Neutrophil (primary cell): ENCODE data around the gene ANKRD49.
A peak's percentile ranks its signal among the peaks of the same experiment; 100 is the strongest.

Experiments
- H3K27ac ChIP-seq: fragments of 200-600 bp; sonication (generic); 2 replicates; pipeline ENCODE4 v1.5.1; 2016; ENCODE audit warnings: mild to moderate bottlenecking, moderate library complexity
- H3K27me3 ChIP-seq: fragments of 200-600 bp; sonication (generic); 2 replicates; pipeline ENCODE4 v1.6.0; 2016; ENCODE audit warnings: mild to moderate bottlenecking
- H3K36me3 ChIP-seq: fragments of 200-600 bp; sonication (generic); 2 replicates; pipeline ENCODE4 v1.5.1; 2017
- H3K4me1 ChIP-seq, 2 experiments: fragments of 200-600 bp in 1 of 2; sonication (generic) in 1 of 2; 1 replicate in 1 of 2; 2 replicates in 1 of 2; pipeline versions ENCODE4 v1.5.1 to v1.6.1; 2013 to 2016; ENCODE audit warnings: low read depth in 1 of 2, low read length in 1 of 2, mild to moderate bottlenecking in 1 of 2, moderate library complexity in 1 of 2; ENCODE audit not compliant: control insufficient read depth in 1 of 2, insufficient read depth in 1 of 2
- H3K4me3 ChIP-seq, 2 experiments: fragments of 200-600 bp in 1 of 2; sonication (generic) in 1 of 2; 1 replicate in 1 of 2; 2 replicates in 1 of 2; pipeline ENCODE4 v1.5.1; 2013 to 2016; ENCODE audit warnings: low read depth in 1 of 2, low read length in 1 of 2, mild to moderate bottlenecking in 1 of 2, moderate library complexity in 1 of 2
- H3K9me3 ChIP-seq: fragments of 200-600 bp; sonication (generic); 2 replicates; pipeline ENCODE4 v1.5.1; 2016
- TF ChIP-seq, protein P1 (sequence below): fragments of 200-600 bp; sonication (generic); IDR thresholded peaks from 2 replicates; pipeline ENCODE4 v1.5.1; 2016; ENCODE audit warnings: antibody characterized with exemption

ANKRD49 gene

DNA sequence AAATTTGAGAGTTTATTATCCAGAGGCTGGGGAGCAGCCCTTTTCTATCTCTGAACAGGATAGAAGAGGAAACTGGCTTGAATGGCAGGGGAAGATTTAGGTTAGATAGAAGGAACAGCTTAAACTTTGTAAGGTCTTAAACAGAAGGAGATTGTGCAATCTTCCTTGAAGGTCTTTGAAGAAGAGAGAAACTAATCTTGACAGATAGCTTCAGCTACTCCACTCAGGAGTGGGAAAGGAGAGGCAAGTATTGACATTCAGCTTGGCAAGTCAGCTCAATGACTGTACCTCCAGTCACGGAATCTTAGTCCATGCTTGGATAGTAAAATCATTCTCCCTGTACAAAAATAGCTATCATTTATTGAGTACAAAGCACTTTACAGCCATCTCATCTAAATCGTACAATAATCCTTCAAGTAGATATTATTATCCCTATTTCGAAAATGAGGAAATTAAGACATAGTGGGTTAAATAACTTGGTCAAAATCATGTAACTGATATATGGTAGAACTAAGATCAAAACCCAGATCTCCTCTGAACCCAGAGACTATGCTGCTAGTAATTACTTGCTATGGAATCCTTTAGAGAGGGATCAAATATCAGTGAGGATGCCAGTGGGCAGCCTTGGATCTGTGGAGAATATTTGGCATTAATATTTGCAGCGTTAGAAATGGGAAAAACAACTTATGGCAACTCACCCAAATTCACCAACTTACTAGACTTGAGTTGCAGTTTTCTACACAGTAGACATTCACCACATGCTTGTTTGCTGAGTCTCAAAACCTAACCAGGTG, 33.1 kb downstream of the ANKRD49 start:
- peak overlapping the region; percentile 37 for H3K27ac ChIP-seq
- peaks cover 3 to 10% of the 10 kb centered on the region in 2 experiments for H3K4me1 ChIP-seq
- no peaks in the 10 kb centered on the region for H3K27me3 ChIP-seq
- no peak overlapping the region for H3K4me3 ChIP-seq
- TF ChIP-seq, protein P1, sequence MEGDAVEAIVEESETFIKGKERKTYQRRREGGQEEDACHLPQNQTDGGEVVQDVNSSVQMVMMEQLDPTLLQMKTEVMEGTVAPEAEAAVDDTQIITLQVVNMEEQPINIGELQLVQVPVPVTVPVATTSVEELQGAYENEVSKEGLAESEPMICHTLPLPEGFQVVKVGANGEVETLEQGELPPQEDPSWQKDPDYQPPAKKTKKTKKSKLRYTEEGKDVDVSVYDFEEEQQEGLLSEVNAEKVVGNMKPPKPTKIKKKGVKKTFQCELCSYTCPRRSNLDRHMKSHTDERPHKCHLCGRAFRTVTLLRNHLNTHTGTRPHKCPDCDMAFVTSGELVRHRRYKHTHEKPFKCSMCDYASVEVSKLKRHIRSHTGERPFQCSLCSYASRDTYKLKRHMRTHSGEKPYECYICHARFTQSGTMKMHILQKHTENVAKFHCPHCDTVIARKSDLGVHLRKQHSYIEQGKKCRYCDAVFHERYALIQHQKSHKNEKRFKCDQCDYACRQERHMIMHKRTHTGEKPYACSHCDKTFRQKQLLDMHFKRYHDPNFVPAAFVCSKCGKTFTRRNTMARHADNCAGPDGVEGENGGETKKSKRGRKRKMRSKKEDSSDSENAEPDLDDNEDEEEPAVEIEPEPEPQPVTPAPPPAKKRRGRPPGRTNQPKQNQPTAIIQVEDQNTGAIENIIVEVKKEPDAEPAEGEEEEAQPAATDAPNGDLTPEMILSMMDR: no peak
- H3K9me3 ChIP-seq: no peaks in the 10 kb centered on the region
- no peaks in the 10 kb centered on the region for H3K36me3 ChIP-seq

DNA sequence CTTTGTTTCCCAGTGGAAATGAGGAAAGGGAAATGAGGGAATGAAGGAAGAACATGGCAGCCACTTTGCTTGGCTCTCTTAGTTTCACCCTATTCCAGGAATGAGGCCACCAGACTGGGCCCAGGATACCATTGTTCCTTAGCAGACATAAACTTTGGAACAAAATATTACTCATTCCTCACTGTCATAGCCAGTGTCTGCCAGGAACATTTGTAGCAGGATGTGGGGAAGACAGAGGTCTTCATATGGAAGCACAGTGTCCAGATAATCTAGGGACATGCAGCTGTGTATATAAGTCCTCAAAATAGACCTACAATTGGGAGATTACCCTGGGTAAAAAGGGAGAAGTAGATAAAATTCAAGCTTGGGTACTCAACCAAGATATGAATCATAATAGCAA, 34.8 kb downstream of the ANKRD49 start:
- Histone ChIP-seq H3K4me1 (peaks cover 3 to 10% of the 10 kb centered on the region in 2 experiments), H3K27ac (no peak overlapping the region), H3K36me3 (no peaks in the 10 kb centered on the region), H3K9me3 (no peaks in the 10 kb centered on the region), H3K27me3 (no peaks in the 10 kb centered on the region), H3K4me3 (no peak overlapping the region)
- TF ChIP-seq, protein P1: no peak

DNA sequence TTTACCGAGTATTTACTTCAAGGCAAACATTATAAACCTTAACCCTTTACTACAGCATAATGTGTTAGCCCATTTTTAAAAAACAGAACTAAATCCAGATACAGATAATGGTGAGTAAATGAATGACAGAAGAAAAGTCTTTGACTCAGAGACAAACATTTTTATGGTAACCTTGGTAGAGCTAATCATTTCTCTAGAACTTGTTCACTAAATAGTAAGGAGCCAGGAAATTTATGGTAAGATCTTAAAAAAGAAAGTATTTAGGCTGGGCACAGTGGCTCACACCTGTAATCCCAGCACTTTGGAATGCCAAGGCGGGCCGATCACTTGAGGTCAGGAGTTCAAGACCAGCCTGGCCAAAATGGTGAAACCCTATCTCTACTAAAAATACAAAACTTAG, 38.4 kb downstream of the ANKRD49 start:
- H3K4me3 ChIP-seq: no peak overlapping the region
- H3K4me1 ChIP-seq: no peaks in the 10 kb centered on the region
- H3K27ac ChIP-seq: no peak overlapping the region
- no peaks in the 10 kb centered on the region for H3K27me3 ChIP-seq
- no peaks in the 10 kb centered on the region for H3K36me3 ChIP-seq
- H3K9me3 ChIP-seq: no peaks in the 10 kb centered on the region
- TF ChIP-seq, protein P1: no peak

DNA sequence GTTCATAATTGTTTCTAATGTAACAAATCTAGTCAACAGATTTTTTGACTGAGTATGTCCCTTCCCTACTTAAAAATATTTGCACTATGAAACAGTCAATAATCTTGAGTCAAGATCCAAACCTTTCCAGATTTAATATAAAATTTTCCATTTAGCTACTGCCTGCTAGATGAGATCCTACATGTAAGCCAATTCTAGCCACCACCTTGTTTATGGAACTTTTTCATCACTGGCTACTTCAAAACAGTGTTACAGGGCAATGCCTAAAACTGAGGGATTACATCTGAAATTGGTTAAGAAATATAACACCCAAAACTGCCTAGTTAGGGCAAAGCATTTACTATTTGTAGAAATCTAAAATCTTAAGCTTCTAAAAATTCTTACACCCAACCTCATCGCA, 39.4 kb downstream of the ANKRD49 start:
- Histone ChIP-seq H3K27ac (no peak overlapping the region), H3K27me3 (no peaks in the 10 kb centered on the region), H3K36me3 (no peaks in the 10 kb centered on the region), H3K4me1 (peaks cover 0 to 6% of the 10 kb centered on the region in 2 experiments), H3K9me3 (no peaks in the 10 kb centered on the region), H3K4me3 (no peak overlapping the region)
- TF ChIP-seq, protein P1: no peak

DNA sequence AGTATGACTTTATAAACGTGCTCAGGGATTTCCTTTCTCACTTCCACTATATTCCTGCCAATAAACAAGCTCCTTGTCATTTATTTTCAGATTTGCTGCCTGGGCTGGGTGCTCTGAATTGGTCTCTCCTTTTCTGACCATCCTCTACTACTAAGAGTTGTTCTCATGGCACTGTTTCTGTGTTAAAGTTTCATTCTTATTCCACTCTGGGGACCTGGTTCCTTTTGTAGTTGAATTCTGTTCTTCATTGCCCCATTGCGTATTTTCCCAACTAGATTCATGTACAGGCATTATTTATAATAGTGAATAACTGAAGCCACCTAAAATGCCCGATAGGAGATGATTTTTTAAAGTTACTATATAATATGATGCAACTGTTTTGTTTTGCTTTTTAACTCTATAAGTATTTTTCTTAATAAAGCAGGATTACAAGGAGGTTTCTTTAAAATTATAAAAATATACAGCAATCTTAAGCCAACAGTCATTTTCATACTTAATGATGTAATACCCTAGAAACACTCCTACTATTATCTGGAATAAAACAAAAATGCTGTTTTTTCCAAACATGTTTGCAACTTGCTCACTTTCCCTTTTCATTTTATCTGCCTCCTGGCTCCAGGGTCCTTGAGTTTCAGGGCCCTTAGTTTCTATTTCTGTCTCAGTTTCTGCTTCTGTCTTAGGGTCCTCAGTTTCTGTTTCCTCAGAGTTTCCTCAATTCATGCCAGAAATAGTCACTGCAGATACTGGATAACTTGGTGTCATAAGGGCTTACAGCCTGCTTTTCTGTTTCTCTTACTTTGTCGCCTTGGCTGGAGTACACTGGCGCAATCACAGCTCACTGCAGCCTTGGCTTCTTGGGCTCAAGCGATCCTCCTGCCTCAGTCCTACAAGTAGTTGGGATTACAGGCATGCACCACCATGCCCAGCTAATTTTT, 40.2 kb downstream of the ANKRD49 start:
- Histone ChIP-seq H3K27ac (no peak overlapping the region), H3K27me3 (no peaks in the 10 kb centered on the region), H3K4me1 (peaks cover 0 to 6% of the 10 kb centered on the region in 2 experiments), H3K36me3 (no peaks in the 10 kb centered on the region), H3K9me3 (no peaks in the 10 kb centered on the region), H3K4me3 (no peak overlapping the region)
- TF ChIP-seq, protein P1: no peak
